K562 (cell line): Measurements from ENCODE around the gene APBA2. TPM values are rescaled to one million over a fixed set of nuclear protein-coding genes. Genes with fewer than 3 reads are reported as not detected.

Experiments
- ATAC-seq: fragments of 200-7000 bp; cut with Tn5 transposase; 3 replicates; pipeline ENCODE4 v1.9.1; 2020; ENCODE audit warnings: moderate library complexity
- BruUV-seq: library from RNA; stranded (reverse); fragments of 400-500 nt; replicated peaks from 2 replicates; lab custom pipeline; 2021; lab: Mats Ljungman, UMichigan
- CTCF ChIA-PET: fragments of 300-600 bp; formaldehyde crosslinking; extraction: SDS; loops from one replicate; lab custom pipeline; 2021; ENCODE audit warnings: low intra/inter-chr PET ratio; lab: Yijun Ruan, JAX
- POLR2A ChIA-PET: fragments of 300-600, 350-650 bp; sonication (Branson Sonifier 250); formaldehyde crosslinking; extraction: SDS; loops from one replicate; lab custom pipeline; 2021; ENCODE audit warnings: antibody characterized with exemption, inconsistent platforms; lab: Yijun Ruan, JAX
- DNase-seq, 4 experiments: peaks; one replicate each; pipeline versions ENCODE4 v3.0.0 to v3.0.0-alpha.2; 2011 to 2018; ENCODE audit warnings: low spot score in 3 of 4, mixed read lengths in 3 of 4; ENCODE audit errors: extremely low read depth in 1 of 4
- FAIRE-seq: peaks from 2 replicates; lab custom pipeline; 2011; peaks lifted over from hg19 to GRCh38; lab: Jason Lieb, UNC
- H2AFZ ChIP-seq: 2 replicates; pipeline ENCODE4 v1.6.0; 2011; ENCODE audit warnings: low read depth, low read length, control low read depth, inconsistent platforms
- H3K27ac ChIP-seq: fragments of 200-600 bp; 3 replicates; pipeline ENCODE4 v1.8.0; 2011; ENCODE audit warnings: low read depth, mild to moderate bottlenecking, control low read depth, inconsistent platforms, low read length, moderate library complexity, mixed read lengths; ENCODE audit errors: extremely low read depth
- H3K27me3 ChIP-seq, 2 experiments: fragments of 300-600 bp in 1 of 2; 2 replicates in 1 of 2; 3 replicates in 1 of 2; pipeline versions ENCODE4 v1.6.0 to v1.8.0; 2011; ENCODE audit warnings: inconsistent platforms in 2 of 2, low read length in 2 of 2, mild to moderate bottlenecking in 1 of 2, mixed read lengths in 1 of 2, moderate library complexity in 1 of 2; ENCODE audit not compliant: control insufficient read depth in 2 of 2, insufficient read depth in 2 of 2
- H3K36me3 ChIP-seq: fragments of 300-600 bp; 3 replicates; pipeline ENCODE4 v1.8.0; 2011; ENCODE audit warnings: mild to moderate bottlenecking, low read length, inconsistent platforms; ENCODE audit not compliant: control insufficient read depth, insufficient read depth
- H3K4me1 ChIP-seq, 2 experiments: fragments of 200-600 bp in 1 of 2; replicated peaks in 1 of 2; 2 replicates in 1 of 2; 3 replicates in 1 of 2; pipeline versions ENCODE4 v1.5.1 to v1.8.0; 2011; ENCODE audit warnings: inconsistent platforms in 2 of 2, low read length in 2 of 2, mild to moderate bottlenecking in 1 of 2, mixed read lengths in 1 of 2, moderate library complexity in 1 of 2; ENCODE audit not compliant: control insufficient read depth in 2 of 2, insufficient read depth in 2 of 2
- H3K4me2 ChIP-seq: 2 replicates; pipeline ENCODE4 v1.6.1; 2011; ENCODE audit warnings: low read length, control low read depth, inconsistent platforms, mixed read lengths; ENCODE audit not compliant: insufficient read depth
- H3K4me3 ChIP-seq: fragments of 200-600 bp; sonication (generic), shearing (Covaris generic); 2 replicates; pipeline ENCODE4 v1.5.1; 2016; ENCODE audit warnings: control low read depth, inconsistent platforms
- H3K79me2 ChIP-seq: fragments of 200-600 bp; 3 replicates; pipeline ENCODE4 v1.8.0; 2011; ENCODE audit warnings: low read length, inconsistent platforms; ENCODE audit not compliant: control insufficient read depth, insufficient read depth
- H3K9ac ChIP-seq, 2 experiments: 2 replicates each; pipeline versions ENCODE4 v1.6.0 to v1.6.1; 2011; ENCODE audit warnings: low read depth in 2 of 2, low read length in 2 of 2, control low read depth in 1 of 2, inconsistent platforms in 1 of 2, mild to moderate bottlenecking in 1 of 2, mixed read lengths in 1 of 2; ENCODE audit not compliant: insufficient read depth in 1 of 2
- H3K9me1 ChIP-seq: one replicate; pipeline ENCODE4 v1.6.0; 2011; ENCODE audit warnings: inconsistent platforms, mild to moderate bottlenecking, low read length, moderate library complexity; ENCODE audit not compliant: control insufficient read depth, insufficient read depth
- H3K9me3 ChIP-seq: replicated peaks from 2 replicates; pipeline ENCODE4 v1.5.1; 2011; ENCODE audit warnings: low read depth, low read length, inconsistent platforms; ENCODE audit not compliant: control insufficient read depth, insufficient read depth
- H4K20me1 ChIP-seq: replicated peaks from 2 replicates; pipeline ENCODE4 v1.6.1; 2011; ENCODE audit warnings: low read length, inconsistent platforms, mixed read lengths; ENCODE audit not compliant: control insufficient read depth, insufficient read depth
- BCL6 ChIP-seq: fragments of 250-450 bp; sonication (Bioruptor Pico); IDR thresholded peaks from 2 replicates; pipeline ENCODE4 v1.4.0; 2020
- COPS2 ChIP-seq: fragments of 450-650 bp; conservative IDR thresholded peaks from 2 replicates; pipeline ENCODE4 v1.6.1; 2016; ENCODE audit warnings: mild to moderate bottlenecking, moderate library complexity
- EHMT2 ChIP-seq: fragments of 450-650 bp; IDR thresholded peaks from 2 replicates; pipeline ENCODE4 v1.6.1; 2018; ENCODE audit warnings: antibody characterized with exemption
- MTA1 ChIP-seq: fragments of 450-650 bp; IDR thresholded peaks from 2 replicates; pipeline ENCODE4 v1.6.1; 2017; ENCODE audit warnings: borderline replicate concordance
- TGIF2 ChIP-seq: sonication (generic); formaldehyde crosslinking; IDR thresholded peaks from 2 replicates; pipeline ENCODE4 v1.8.1; 2022; ENCODE audit warnings: mild to moderate bottlenecking, missing genetic modification reagents, moderate library complexity
- TRIM24 ChIP-seq, 2 experiments: fragments of 450-650 bp; IDR thresholded peaks; 2 replicates each; pipeline ENCODE4 v1.6.1; 2016
- ZNF212 ChIP-seq: fragments of 450-650 bp; formaldehyde crosslinking; IDR thresholded peaks from 2 replicates; pipeline ENCODE4 v1.4.0; 2020; ENCODE audit warnings: mild to moderate bottlenecking
- ZNF318 ChIP-seq, 2 experiments: fragments of 450-650 bp; IDR thresholded peaks; 2 replicates each; pipeline ENCODE4 v1.6.1; 2016; ENCODE audit warnings: mild to moderate bottlenecking in 2 of 2, borderline replicate concordance in 1 of 2, low read depth in 1 of 2, moderate library complexity in 1 of 2
- WGBS: fragments of 100-300 bp; shearing (Covaris generic); methylation state at CpG from one replicate; pipeline ENCODE4 v1.1.6; 2016; ENCODE audit warnings: low coverage, mixed read lengths; ENCODE audit not compliant: insufficient coverage; ENCODE audit errors: missing lambda C conversion rate; 5-methylcytosine and 5-hydroxymethylcytosine counted together
- in situ Hi-C: fragments of 300-500 bp; cut with MboI; formaldehyde crosslinking; loops from 4 replicates; pipeline ENCODE4 v1.15.0; 2018; ENCODE audit warnings: inconsistent platforms, mixed read lengths
- intact Hi-C: fragments of 100-400 bp; cut with micrococcal nuclease; formaldehyde crosslinking; loops from 2 replicates; pipeline ENCODE4 v1.14.2; 2022
- polyA plus RNA-seq, 8 experiments: library from polyadenylated mRNA; depleted of rRNA in 4 of 8; stranded (reverse) in 5 of 8; unstranded in 3 of 8; fragments of >200 nt; fragmentation: Nextera tagmentation in 2 of 8; fragmentation: Illumina TruSeq in 1 of 8; extraction: Ambion mirVana in 2 of 8; extraction: Trizol in 1 of 8; gene quantifications; 2 replicates each; pipeline versions ENCODE4 v1.2.1 to v1.2.3, GENCODE V29; 2011 to 2014; ENCODE audit warnings: inconsistent platforms in 1 of 8, missing spikeins in 1 of 8
- total RNA-seq, 7 experiments: library from RNA; depleted of rRNA in 6 of 7; stranded (reverse); fragments of >200 nt in 6 of 7; fragmentation: Illumina TruSeq in 2 of 7; extraction: Trizol in 2 of 7; gene quantifications; 2 replicates each; pipeline versions ENCODE4 v1.2.1 to v1.2.3, GENCODE V29; 2011 to 2021; ENCODE audit warnings: low replicate concordance in 1 of 7

APBA2 gene
- total and polyA plus RNA-seq, 9 of the 15 experiments (the other 6 are each of a cell fraction or from before 2014, with no cell fraction given) = 0.24 to 40.9 (median 25.2) TPM

- BruUV-seq = no TSS peak
- Histone ChIP-seq H3K79me2 (peaks cover 82% of the 10 kb centered on the region), H3K27ac (peak overlapping the region; percentile 24; the same call in 2 of the 3 replicates), H2AFZ (no peak overlapping the region), H3K9me3 (no peaks in the 10 kb centered on the region), H3K27me3 (no peaks in the 10 kb centered on the region), H3K4me3 (no peak overlapping the region), H3K9ac (peak overlapping the region in 1 of 2 experiments; percentile 31; a peak in 2 of 4 replicates), H3K9me1 (no peaks in the 10 kb centered on the region), H4K20me1 (no peaks in the 10 kb centered on the region), H3K4me1 (peaks cover 50 to 66% of the 10 kb centered on the region in 2 experiments), H3K4me2 (peak overlapping the region; percentile 55), H3K36me3 (no peaks in the 10 kb centered on the region)
- CTCF ChIA-PET = no interaction called here
- intact Hi-C loops (no loop called here), in situ Hi-C loops (no loop called here)
- DNase-seq (no peak), FAIRE-seq (no peak), ATAC-seq (no peak)
- POLR2A ChIA-PET = interaction anchor here (1.1 to 1.2 kb wide), 2 partner anchors 12 to 16 kb away, joined by 4 to 5 read pairs; no protein-coding TSS in a partner anchor
- WGBS = 34% methylated on average over 11 of the region's 11 CpGs
- TF ChIP-seq ZNF212 (CRISPR knock-in tag) = no peak
- TF ChIP-seq MTA1 = no peak
- TF ChIP-seq EHMT2 = no peak
- TF ChIP-seq BCL6 (CRISPR knock-in tag) = no peak
- no peak for TF ChIP-seq TRIM24 (IDR thresholded peaks at IDR 0.05)
- TF ChIP-seq TGIF2 (CRISPR knock-in tag) = no peak
- no peak for TF ChIP-seq COPS2
- TF ChIP-seq ZNF318 (IDR thresholded peaks at IDR 0.05; ENCODE audit: borderline replicate concordance in 1 of 2, low read depth in 1 of 2) = no peak
Measured at GRCh38 chr15:28907338-28907960, 21.7 kb downstream of the APBA2 start.
